H7 (cell line): ENCODE results near the gene DYNC1LI1. TPM values are rescaled to one million over a fixed set of nuclear protein-coding genes. Genes with fewer than 3 reads are reported as not detected.
"Not testable (repeated sequence)": the region's sequence is repeated elsewhere in the genome, so short reads cannot be mapped to it uniquely, and the experiment has no call there.

Experiments
- DNase-seq: peaks from one replicate; pipeline ENCODE4 v3.0.0; 2012
- H3K27me3 ChIP-seq: 2 replicates; pipeline ENCODE4 v1.6.0; 2011; ENCODE audit warnings: mild to moderate bottlenecking, low read length; ENCODE audit not compliant: control insufficient read depth, insufficient read depth
- H3K36me3 ChIP-seq: replicated peaks from 2 replicates; pipeline ENCODE4 v1.5.1; 2011; ENCODE audit warnings: low read length; ENCODE audit not compliant: control insufficient read depth, insufficient read depth
- H3K4me3 ChIP-seq: 2 replicates; pipeline ENCODE4 v1.5.1; 2011; ENCODE audit warnings: low read depth, mild to moderate bottlenecking, control low read depth, low read length, moderate library complexity; ENCODE audit not compliant: insufficient read depth
- total RNA-seq: library from RNA; depleted of rRNA; stranded (reverse); fragments of >200 nt; shearing (Covaris generic); gene quantifications from 2 replicates; pipeline ENCODE4 v1.2.3, GENCODE V29; 2014

Gene DYNC1LI1
- total RNA-seq, 1 experiment from 2014 or later, result 57.2 TPM

DNA sequence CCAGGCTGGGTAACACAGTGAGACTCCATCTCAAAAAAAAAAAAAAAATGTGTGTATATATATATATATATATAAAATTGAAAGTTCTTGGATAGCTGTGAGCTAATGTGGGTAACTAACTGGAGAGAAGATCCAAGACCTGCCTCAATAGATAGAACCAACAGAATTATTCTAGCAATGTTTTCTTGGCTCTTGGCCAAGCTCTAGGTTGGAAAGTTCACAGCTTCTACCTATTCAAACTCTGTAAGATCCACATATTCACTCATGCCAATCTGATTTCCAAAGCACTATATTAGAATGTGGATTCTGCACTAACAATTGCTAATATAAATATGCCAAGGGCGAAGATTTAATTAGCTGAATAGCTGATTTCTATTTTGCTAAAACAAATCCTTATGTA is 38.2 kb downstream of the DYNC1LI1 start:
- H3K4me3 ChIP-seq, result no peak overlapping the region
- DNase-seq, result no peak
- peaks cover 7% of the 10 kb centered on the region for H3K36me3 ChIP-seq
- H3K27me3 ChIP-seq, result no peaks in the 10 kb centered on the region

DNA sequence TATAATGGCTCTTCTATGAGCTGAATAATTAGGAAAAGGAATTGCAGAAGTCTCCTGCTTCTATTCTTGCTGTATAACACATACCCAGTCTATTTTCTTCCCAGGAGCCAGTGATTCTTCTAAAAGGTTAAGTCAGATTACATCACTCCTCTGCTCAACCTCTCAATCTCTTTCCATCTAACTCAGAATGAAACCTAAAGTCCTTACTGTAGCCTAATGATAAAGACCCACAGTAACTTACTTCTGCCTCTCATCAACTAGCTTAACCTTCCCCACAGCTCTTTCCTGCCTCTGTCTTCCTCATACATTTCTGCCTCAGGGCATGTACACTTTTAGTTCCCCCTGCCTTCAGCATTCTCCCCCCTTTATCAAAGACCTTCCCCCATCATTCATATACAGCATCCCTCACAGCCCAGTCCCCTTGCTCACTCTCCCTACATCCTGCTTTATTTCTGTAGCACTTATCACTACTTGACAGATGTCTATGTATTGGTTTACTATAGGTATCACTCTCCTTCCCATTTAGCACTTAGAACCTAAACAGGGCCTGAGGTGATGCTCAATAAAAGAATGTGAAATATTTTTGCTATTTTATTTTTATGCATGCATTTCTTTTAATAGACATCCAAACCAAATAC is 39.5 kb downstream of the DYNC1LI1 start:
- H3K36me3 ChIP-seq, result peaks cover 11% of the 10 kb centered on the region
- H3K27me3 ChIP-seq, result no peaks in the 10 kb centered on the region
- DNase-seq, result no peak
- H3K4me3 ChIP-seq, result no peak overlapping the region

GRCh38 chr3:32525720-32526119 is 44.9 kb downstream of the DYNC1LI1 start:
- Histone ChIP-seq H3K27me3 (no peaks in the 10 kb centered on the region), H3K36me3 (peaks cover 10% of the 10 kb centered on the region), H3K4me3 (no peak overlapping the region)
- DNase-seq, result no peak

- DNase-seq, result no peak
- no peaks in the 10 kb centered on the region for H3K27me3 ChIP-seq
- peaks cover 4% of the 10 kb centered on the region for H3K36me3 ChIP-seq
- H3K4me3 ChIP-seq, result no peak overlapping the region
Measured at GRCh38 chr3:32522682-32523081, 48.0 kb downstream of the DYNC1LI1 start.

- not testable (repeated sequence) for DNase-seq, H3K27me3 ChIP-seq, H3K36me3 ChIP-seq, H3K4me3 ChIP-seq
Measured at GRCh38 chr3:32518921-32519320, 51.7 kb downstream of the DYNC1LI1 start.

GRCh38 chr3:32516751-32517150 is 53.9 kb downstream of the DYNC1LI1 start:
- H3K27me3 ChIP-seq, H3K36me3 ChIP-seq, H3K4me3 ChIP-seq, DNase-seq: not testable (repeated sequence)

GRCh38 chr3:32511005-32511404 is 59.7 kb downstream of the DYNC1LI1 start:
- Histone ChIP-seq H3K4me3 (no peak overlapping the region), H3K27me3 (no peaks in the 10 kb centered on the region), H3K36me3 (no peaks in the 10 kb centered on the region)
- DNase-seq, result no peak

GRCh38 chr3:32510075-32510724 is 60.5 kb downstream of the DYNC1LI1 start:
- peak; percentile 71 for DNase-seq
- H3K27me3 ChIP-seq, result no peaks in the 10 kb centered on the region
- H3K36me3 ChIP-seq, result no peaks in the 10 kb centered on the region
- no peak overlapping the region for H3K4me3 ChIP-seq

GRCh38 chr3:32508711-32509110 is 61.9 kb downstream of the DYNC1LI1 start:
- Histone ChIP-seq H3K27me3 (no peaks in the 10 kb centered on the region), H3K36me3 (no peaks in the 10 kb centered on the region), H3K4me3 (no peak overlapping the region)
- DNase-seq, result no peak

DNA sequence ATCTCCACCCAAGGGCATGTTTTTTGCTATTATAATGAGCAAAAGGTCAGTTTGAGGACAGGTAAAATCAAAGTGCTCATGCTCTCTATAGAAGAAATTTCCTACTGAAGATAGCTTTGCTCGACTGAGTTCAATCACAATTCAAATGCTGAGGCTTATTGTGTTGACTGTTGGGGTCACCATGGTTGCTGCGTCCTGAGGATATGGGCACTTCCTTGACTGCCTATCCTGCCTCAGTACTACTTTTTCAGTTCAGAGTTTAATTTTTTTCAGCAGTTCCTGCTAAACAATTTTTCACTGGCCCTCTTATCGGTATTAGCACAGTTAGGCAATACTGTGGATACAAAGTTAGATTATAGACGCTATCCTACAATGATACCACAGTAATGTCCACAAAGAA is 64.2 kb downstream of the DYNC1LI1 start:
- Histone ChIP-seq H3K4me3 (no peak overlapping the region), H3K36me3 (no peaks in the 10 kb centered on the region)
- no peak for DNase-seq

GRCh38 chr3:32502946-32503286 is 67.7 kb downstream of the DYNC1LI1 start:
- H3K4me3 ChIP-seq, result no peak overlapping the region; the same call in 1 of the 2 replicates
- no peak for DNase-seq
- no peaks in the 10 kb centered on the region for H3K27me3 ChIP-seq
- H3K36me3 ChIP-seq, result no peaks in the 10 kb centered on the region

More for the DNA sequence above, 64.2 kb downstream of the DYNC1LI1 start:
- H3K27me3 ChIP-seq, result no peaks in the 10 kb centered on the region

DNA sequence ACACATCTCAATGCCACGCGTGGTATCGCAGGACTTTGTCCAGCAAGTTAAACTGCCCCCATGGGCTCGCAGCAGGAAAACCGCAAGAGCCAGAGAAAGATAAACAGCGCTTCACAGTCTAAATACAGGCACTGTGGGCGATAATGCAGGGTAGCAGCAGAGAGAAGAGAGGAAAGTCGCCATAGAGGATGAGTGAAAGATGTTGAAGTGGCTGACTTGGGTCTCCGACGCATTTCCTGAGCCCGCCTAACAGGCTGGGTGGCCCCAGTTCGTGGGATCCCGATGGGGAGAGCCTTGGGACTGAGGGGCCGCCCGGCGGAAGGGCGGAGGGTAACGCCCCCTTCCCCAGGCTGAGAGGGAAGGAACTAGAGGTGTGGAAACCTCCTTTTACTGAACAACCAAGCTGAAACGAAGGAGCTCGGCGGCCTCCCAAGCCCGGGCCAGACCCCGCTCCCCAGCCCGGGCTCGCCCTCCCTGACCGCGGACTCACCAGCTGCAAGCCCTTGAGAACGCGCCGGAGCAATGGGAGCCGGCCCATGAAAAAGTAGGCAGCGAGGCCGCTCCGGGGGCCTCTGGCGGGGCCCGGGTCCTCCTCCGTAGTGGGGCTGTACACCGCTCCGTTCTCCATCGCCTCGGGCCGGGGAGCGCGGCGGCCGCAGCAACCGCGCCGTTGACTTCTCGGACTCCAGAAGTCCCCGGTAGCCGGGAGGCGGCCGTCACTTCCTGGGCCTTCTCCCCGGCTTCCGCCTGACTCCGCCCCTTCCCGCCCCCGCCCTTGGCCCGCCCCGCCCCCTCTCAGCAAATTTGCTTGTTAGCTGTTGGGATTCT is 68.3 kb downstream of the DYNC1LI1 start, which contains the start of gene CMTM6:
Gene CMTM6, minus strand, starts transcription at position 735 of the 828 bp plus-strand sequence. Its CDS starts 107 bp downstream, at position 628.
- Histone ChIP-seq H3K27me3 (no peaks in the 10 kb centered on the region), H3K36me3 (no peaks in the 10 kb centered on the region), H3K4me3 (peak within 1 kb of the TSS; percentile 86)
- DNase-seq, result peak; percentile 97

DNA sequence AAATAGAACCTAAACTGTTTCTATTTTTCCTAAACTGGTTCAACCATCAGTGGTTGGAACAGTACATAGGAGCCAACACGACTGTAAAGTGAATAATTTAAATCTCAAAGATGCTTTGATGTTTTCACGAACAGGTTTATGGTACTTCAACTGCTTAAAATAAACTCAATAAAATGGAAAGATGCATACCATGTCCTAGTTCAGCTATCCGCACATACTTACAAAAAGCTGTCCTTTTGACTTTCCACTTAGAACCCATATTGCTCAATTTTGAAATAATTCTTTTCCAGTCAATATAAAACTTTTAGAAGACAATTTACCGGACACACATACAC is 68.9 kb downstream of the DYNC1LI1 start:
- H3K36me3 ChIP-seq, result no peaks in the 10 kb centered on the region
- no peak for DNase-seq
- H3K27me3 ChIP-seq, result no peaks in the 10 kb centered on the region
- H3K4me3 ChIP-seq, result peak overlapping the region; percentile 86

GRCh38 chr3:32500880-32501782 is 69.5 kb downstream of the DYNC1LI1 start:
- no peak overlapping the region for H3K4me3 ChIP-seq
- DNase-seq, result peak; percentile 19
- no peaks in the 10 kb centered on the region for H3K27me3 ChIP-seq
- H3K36me3 ChIP-seq, result no peaks in the 10 kb centered on the region
